Stimulated activated CD4-positive, alpha-beta T cell treated with anti-CD3 and anti-CD28 coated beads, Interleukin-1b, Interleukin-23, amount 100 ng/mL, for 24 hours (primary cell): Measurements from ENCODE around the gene L3MBTL1.
A peak's percentile ranks its signal among the peaks of the same experiment; 100 is the strongest.
"Not testable (repeated sequence)": the region's sequence is repeated elsewhere in the genome, so short reads cannot be mapped to it uniquely, and the experiment has no call there.

ENCODE experiments used
- DNase-seq, 4 experiments: peaks; one replicate each; pipeline ENCODE4 v3.0.0-alpha.2; 2020; ENCODE audit warnings: low read depth in 4 of 4, low spot score in 1 of 4

Gene L3MBTL1

GRCh38 chr20:43584448-43585136 is 77.1 kb downstream of the L3MBTL1 start:
- DNase-seq = no peak

GRCh38 chr20:43586641-43587040 is 79.1 kb downstream of the L3MBTL1 start:
- DNase-seq = no peak

GRCh38 chr20:43588526-43588925 is 81.0 kb downstream of the L3MBTL1 start:
- DNase-seq = not testable (repeated sequence)

- DNase-seq = peak in 1 of 4 experiments; percentile 2
These were observed 82.5 kb downstream of the L3MBTL1 start for GRCh38 chr20:43590036-43590391.

- DNase-seq = peak; percentile 65 to 85 (median 78)
These were observed 83.2 kb downstream of the L3MBTL1 start, which contains the start of gene IFT52 for GRCh38 chr20:43590392-43591303. Gene IFT52, plus strand, starts transcription at chr20:43590937. Its CDS starts 3,762 bp downstream, at chr20:43594699.
